HepG2 (cell line): ENCODE results near the gene LAMB4. TPM values are rescaled to one million over a fixed set of nuclear protein-coding genes. Genes with fewer than 3 reads are reported as not detected.

Experiments used
- ATAC-seq: fragments of 200-7000 bp; cut with Tn5 transposase; 3 replicates; pipeline ENCODE4 v1.9.1; 2020; ENCODE audit warnings: mild to moderate bottlenecking, moderate library complexity
- BruUV-seq: library from RNA; stranded (reverse); fragments of 400-500 nt; replicated peaks from 2 replicates; lab custom pipeline; 2021; lab: Mats Ljungman, UMichigan
- CTCF ChIA-PET: fragments of 300-600 bp; formaldehyde crosslinking; extraction: SDS; loops from one replicate; lab custom pipeline; 2021; ENCODE audit warnings: low total read pairs, inconsistent platforms, low intra/inter-chr PET ratio; lab: Yijun Ruan, JAX
- POLR2A ChIA-PET: fragments of 350-600 bp; sonication (Branson Sonifier 250); formaldehyde crosslinking; loops from one replicate; lab custom pipeline; 2020; ENCODE audit warnings: antibody characterized with exemption, inconsistent platforms; lab: Yijun Ruan, JAX
- DNase-seq: peaks from one replicate; pipeline ENCODE4 v3.0.0-alpha.2; 2015; ENCODE audit warnings: low spot score
- FAIRE-seq: peaks from 3 replicates; lab custom pipeline; 2011; peaks lifted over from hg19 to GRCh38; lab: Jason Lieb, UNC
- H2AFZ ChIP-seq: one replicate; pipeline ENCODE4 v1.6.1; 2011; ENCODE audit warnings: low read length, inconsistent platforms
- H3K27ac ChIP-seq: fragments of 300-600 bp; 3 replicates; pipeline ENCODE4 v1.8.0; 2011; ENCODE audit warnings: mixed run types, mild to moderate bottlenecking, mixed read lengths, low read length, inconsistent platforms; ENCODE audit not compliant: insufficient read depth; ENCODE audit errors: extremely low read length
- H3K27me3 ChIP-seq, 2 experiments: fragments of 200-600 bp in 1 of 2; 2 replicates in 1 of 2; 3 replicates in 1 of 2; pipeline versions ENCODE4 v1.6.0 to v1.8.0; 2011; ENCODE audit warnings: low read length in 2 of 2, mild to moderate bottlenecking in 2 of 2, moderate library complexity in 2 of 2, inconsistent platforms in 1 of 2; ENCODE audit not compliant: insufficient read depth in 2 of 2, control insufficient read depth in 1 of 2
- H3K36me3 ChIP-seq, 2 experiments: fragments of 200-600 bp in 1 of 2; replicated peaks in 1 of 2; 2 replicates in 1 of 2; 3 replicates in 1 of 2; pipeline versions ENCODE4 v1.5.1 to v1.8.0; 2011; ENCODE audit warnings: low read length in 2 of 2, inconsistent platforms in 1 of 2; ENCODE audit not compliant: insufficient read depth in 2 of 2, control insufficient read depth in 1 of 2
- H3K4me1 ChIP-seq: 2 replicates; pipeline ENCODE4 v1.5.1; 2012; ENCODE audit warnings: low read length, inconsistent platforms; ENCODE audit not compliant: insufficient read depth
- H3K4me2 ChIP-seq: 2 replicates; pipeline ENCODE4 v1.6.0; 2011; ENCODE audit warnings: low read depth, low read length, inconsistent platforms
- H3K4me3 ChIP-seq, 3 experiments: fragments of 200-600 bp in 1 of 3; sonication (generic), shearing (Covaris generic) in 1 of 3; replicated peaks in 1 of 3; 2 replicates each; pipeline ENCODE4 v1.5.1; 2011 to 2016; ENCODE audit warnings: low read length in 3 of 3, inconsistent platforms in 2 of 3, low read depth in 2 of 3, mild to moderate bottlenecking in 2 of 3, control low read depth in 1 of 3, mixed read lengths in 1 of 3; ENCODE audit not compliant: insufficient read depth in 1 of 3
- H3K79me2 ChIP-seq: one replicate; pipeline ENCODE4 v1.6.1; 2011; ENCODE audit warnings: low read length, inconsistent platforms; ENCODE audit not compliant: insufficient read depth
- H3K9ac ChIP-seq: 2 replicates; pipeline ENCODE4 v1.6.0; 2011; ENCODE audit warnings: mild to moderate bottlenecking, low read depth, low read length, inconsistent platforms; ENCODE audit not compliant: insufficient read depth
- H3K9me3 ChIP-seq: 2 replicates; pipeline ENCODE4 v1.5.1; 2012; ENCODE audit warnings: mild to moderate bottlenecking, low read length
- H4K20me1 ChIP-seq: 2 replicates; pipeline ENCODE4 v1.6.0; 2011; ENCODE audit warnings: inconsistent platforms, mild to moderate bottlenecking, low read length, moderate library complexity; ENCODE audit not compliant: insufficient read depth
- CREM ChIP-seq, 2 experiments: sonication (generic) in 1 of 2; formaldehyde crosslinking in 1 of 2; IDR thresholded peaks; 2 replicates each; pipeline versions ENCODE4 v1.4.0 to v1.6.1; 2016 to 2020; ENCODE audit warnings: antibody characterized with exemption in 1 of 2, mild to moderate bottlenecking in 1 of 2, missing genetic modification reagents in 1 of 2
- DZIP1 ChIP-seq: sonication (generic); formaldehyde crosslinking; IDR thresholded peaks from 2 replicates; pipeline ENCODE4 v1.5.0; 2020; ENCODE audit warnings: mild to moderate bottlenecking, missing genetic modification reagents
- KAT8 ChIP-seq: IDR thresholded peaks from 2 replicates; pipeline ENCODE4 v1.6.1; 2016; ENCODE audit warnings: missing genetic modification reagents, missing compliant biosample characterization
- NCOA5 ChIP-seq: sonication (generic); formaldehyde crosslinking; IDR thresholded peaks from 2 replicates; pipeline ENCODE4 v1.4.0; 2020; ENCODE audit warnings: missing genetic modification reagents
- NPAS2 ChIP-seq: sonication (generic); formaldehyde crosslinking; IDR thresholded peaks from 2 replicates; pipeline ENCODE4 v1.8.0; 2022; ENCODE audit warnings: mild to moderate bottlenecking, missing genetic modification reagents, borderline replicate concordance
- PAF1 ChIP-seq: IDR thresholded peaks from 2 replicates; pipeline ENCODE4 v1.6.1; 2016; ENCODE audit warnings: missing genetic modification reagents, missing compliant biosample characterization
- ZNF225 ChIP-seq: sonication (generic); formaldehyde crosslinking; IDR thresholded peaks from 2 replicates; pipeline ENCODE4 v1.4.0; 2020; ENCODE audit warnings: mild to moderate bottlenecking, missing genetic modification reagents
- ZNF563 ChIP-seq: sonication (generic); formaldehyde crosslinking; IDR thresholded peaks from 2 replicates; pipeline ENCODE4 v1.8.0; 2022; ENCODE audit warnings: mild to moderate bottlenecking, moderate library complexity, missing genetic modification reagents
- WGBS: methylation state at CpG from one replicate; pipeline ENCODE4 v1.1.6; 2017; ENCODE audit warnings: low lambda C conversion rate; 5-methylcytosine and 5-hydroxymethylcytosine counted together
- in situ Hi-C: cut with HindIII; loops from 2 replicates; pipeline ENCODE4 v1.10.0; 2017; ENCODE audit warnings: low pct_unique_long_range_greater_than_20kb; ENCODE audit not compliant: extremely low pct_ligation_motif_present
- intact Hi-C: fragments of 100-400 bp; cut with micrococcal nuclease; formaldehyde crosslinking; loops from one replicate; pipeline ENCODE4 v1.10.0; 2022; ENCODE audit not compliant: unreplicated experiment
- polyA plus RNA-seq, 8 experiments: library from polyadenylated mRNA; depleted of rRNA in 3 of 8; stranded (reverse) in 7 of 8; unstranded in 1 of 8; fragments of >200 nt; fragmentation: Illumina TruSeq in 4 of 8; extraction: Trizol in 4 of 8; gene quantifications; 2 replicates each; pipeline versions ENCODE4 v1.2.1 to v1.2.3, GENCODE V29; 2011 to 2016; ENCODE audit warnings: low read depth in 4 of 8, missing spikeins in 1 of 8, mixed read lengths in 1 of 8; ENCODE audit not compliant: insufficient read depth in 1 of 8
- total RNA-seq, 5 experiments: library from RNA; depleted of rRNA; stranded (reverse); fragments of >200 nt; fragmentation: Illumina TruSeq; extraction: Trizol; gene quantifications; 2 replicates each; pipeline ENCODE4 v1.2.3, GENCODE V29; 2016; ENCODE audit warnings: low read depth in 1 of 5

LAMB4 gene
- total and polyA plus RNA-seq, 2 of the 13 experiments (the other 11 are each of a cell fraction or from before 2014, with no cell fraction given) = 0.05 TPM; not detected in 1

- no TSS peak for BruUV-seq
- POLR2A ChIA-PET = no interaction called here
Observed at GRCh38 chr7:108149119-108149518, 19.0 kb upstream of the LAMB4 start.

More at GRCh38 chr7:108149119-108149518, 19.0 kb upstream of the LAMB4 start:
- Histone ChIP-seq H3K4me1 (no peaks in the 10 kb centered on the region), H3K79me2 (no peaks in the 10 kb centered on the region), H3K36me3 (no peaks in the 10 kb centered on the region), H3K4me3 (no peak overlapping the region), H4K20me1 (no peaks in the 10 kb centered on the region), H3K27ac (no peak overlapping the region), H2AFZ (no peak overlapping the region), H3K9ac (no peak overlapping the region), H3K27me3 (peaks cover 0 to 9% of the 10 kb centered on the region in 2 experiments; a peak in 1 of 5 replicates), H3K4me2 (no peak overlapping the region), H3K9me3 (no peaks in the 10 kb centered on the region)
- TF ChIP-seq KAT8 (CRISPR knock-in tag) = no peak
- TF ChIP-seq ZNF225 (CRISPR knock-in tag) = no peak
- no peak for TF ChIP-seq PAF1 (CRISPR knock-in tag)
- TF ChIP-seq DZIP1 = no peak
- TF ChIP-seq NCOA5 (CRISPR knock-in tag) = no peak
- TF ChIP-seq NPAS2 = no peak
- TF ChIP-seq ZNF563 (CRISPR knock-in tag) = no peak
- TF ChIP-seq CREM (IDR thresholded peaks at IDR 0.05) = no peak
- TF ChIP-seq CREM (CRISPR knock-in tag; IDR thresholded peaks at IDR 0.05) = no peak
- no peak for DNase-seq
- ATAC-seq = no peak
- WGBS = 31% methylated on average over 5 of the region's 5 CpGs
- FAIRE-seq = no peak
- CTCF ChIA-PET = no interaction called here
- in situ Hi-C loops (loop anchor here (5.0 kb wide), 1 partner anchor 42 kb away; no protein-coding TSS in a partner anchor), intact Hi-C loops (loop anchor here (10.0 kb wide), 2 partner anchors 404 to 684 kb away; partner anchors contain the start of gene CBLL1)
